CD4-positive, alpha-beta T cell treated with Interleukin-12 subunit alpha and Interleukin-12 subunit beta, for 1 hour (primary cell): Measurements from ENCODE around the gene ADGRA1.

Source experiments
- DNase-seq: peaks from one replicate; pipeline ENCODE4 v3.0.0-alpha.2; 2020

ADGRA1 gene

GRCh38 chr10:133056651-133057178 lies 31.0 kb upstream of the ADGRA1 start:
- DNase-seq = no peak

DNA sequence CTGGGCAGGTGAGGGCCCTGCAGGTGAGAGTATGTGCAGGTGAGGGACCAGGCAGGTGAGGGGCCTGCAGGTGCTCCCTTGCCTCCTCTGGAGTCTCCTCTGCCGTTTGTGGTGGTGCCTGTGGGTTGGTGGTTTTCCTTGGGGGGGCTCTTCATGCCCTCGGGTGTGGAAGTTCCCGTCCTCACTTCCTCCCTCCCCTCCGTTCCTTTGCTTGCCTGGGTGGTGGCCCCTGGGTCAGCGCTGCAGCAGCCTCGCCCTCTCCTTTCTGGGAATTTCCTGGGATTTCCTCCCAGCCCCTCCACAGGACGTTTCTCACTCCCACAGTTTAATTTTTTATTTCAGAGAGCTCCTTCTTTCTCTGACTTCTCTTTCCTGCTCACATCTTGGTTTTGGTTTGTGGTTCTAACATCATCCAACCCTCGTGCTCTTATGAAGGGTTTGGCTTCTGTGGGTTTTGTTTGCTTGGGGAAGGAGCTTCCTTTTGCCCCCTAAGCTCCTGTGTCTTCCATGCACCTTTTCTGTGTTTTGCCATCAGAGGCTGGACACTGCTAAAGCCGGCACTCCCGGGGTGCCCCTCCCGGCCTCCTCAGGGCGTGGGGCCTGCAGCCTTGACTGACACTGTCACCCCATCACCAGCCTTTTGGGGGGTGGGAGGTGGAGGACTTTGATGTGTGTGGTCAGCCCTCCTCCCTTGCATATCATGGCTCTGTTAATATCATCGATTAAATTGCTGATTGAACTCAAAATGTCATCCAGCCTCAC lies 29.2 kb upstream of the ADGRA1 start:
- no peak for DNase-seq

DNA sequence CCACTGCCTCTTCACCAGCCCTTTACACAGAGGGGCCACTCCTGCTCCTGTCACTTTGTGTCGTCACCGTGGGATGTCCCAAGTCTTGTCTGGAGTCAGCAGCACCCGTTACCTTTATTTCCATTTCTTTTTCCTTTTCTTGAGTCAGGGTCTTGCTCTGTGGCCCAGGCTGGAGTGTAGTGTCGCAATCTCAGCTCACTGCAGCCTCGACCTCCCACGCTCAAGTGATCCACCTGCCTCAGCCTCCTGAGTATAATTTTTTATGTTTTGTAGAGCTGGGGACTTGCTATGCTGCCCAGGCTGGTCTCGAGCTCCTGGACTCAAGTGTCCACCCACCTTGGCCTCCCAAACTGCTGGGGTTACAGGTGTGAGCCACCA lies 28.6 kb upstream of the ADGRA1 start:
- DNase-seq = no peak

GRCh38 chr10:133059571-133059970 lies 28.2 kb upstream of the ADGRA1 start:
- DNase-seq = no peak

DNA sequence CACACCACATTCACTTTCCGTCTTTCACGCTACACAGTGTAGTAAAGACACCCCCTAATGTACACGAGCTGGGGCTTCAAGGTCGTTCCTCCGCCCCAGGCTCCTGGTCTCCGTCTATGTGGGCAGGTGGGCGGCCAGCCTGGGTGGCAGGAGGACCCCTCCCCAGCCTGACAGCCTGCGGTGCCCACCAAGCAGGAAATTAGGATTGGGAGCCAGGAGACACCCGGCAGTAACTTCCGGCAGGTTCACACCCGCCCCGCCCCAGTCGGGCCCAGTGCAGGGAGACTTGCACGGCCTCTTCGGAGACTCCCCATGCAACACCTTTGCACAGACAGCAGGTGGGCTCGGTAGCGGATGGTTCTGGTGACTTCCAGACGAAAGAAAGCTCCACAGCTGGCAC lies 27.7 kb upstream of the ADGRA1 start:
- no peak for DNase-seq

DNA sequence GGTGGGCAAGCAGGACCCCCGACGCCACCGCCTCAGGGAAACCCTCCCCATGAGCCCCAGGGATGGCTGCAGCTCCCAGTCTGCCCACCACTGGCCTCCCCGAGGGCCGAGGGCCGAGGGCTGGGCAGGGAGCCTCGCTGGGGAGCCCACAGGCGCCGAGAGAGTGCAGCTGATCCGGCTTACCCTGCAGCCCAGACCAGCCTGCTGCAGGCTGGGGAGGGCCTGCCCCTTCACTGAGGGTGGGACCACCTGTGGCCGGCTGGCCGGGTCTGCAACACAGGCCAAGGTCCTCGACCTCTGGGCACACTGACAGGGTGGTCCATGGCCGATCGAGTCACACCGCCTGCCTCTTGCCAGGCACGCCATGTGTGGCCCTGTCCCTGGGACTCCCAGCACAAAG lies 27.3 kb upstream of the ADGRA1 start:
- DNase-seq = no peak

GRCh38 chr10:133060881-133061280 lies 26.8 kb upstream of the ADGRA1 start:
- DNase-seq = no peak

GRCh38 chr10:133061296-133062038 lies 26.3 kb upstream of the ADGRA1 start:
- no peak for DNase-seq

GRCh38 chr10:133062085-133062484 lies 25.6 kb upstream of the ADGRA1 start:
- no peak for DNase-seq

DNA sequence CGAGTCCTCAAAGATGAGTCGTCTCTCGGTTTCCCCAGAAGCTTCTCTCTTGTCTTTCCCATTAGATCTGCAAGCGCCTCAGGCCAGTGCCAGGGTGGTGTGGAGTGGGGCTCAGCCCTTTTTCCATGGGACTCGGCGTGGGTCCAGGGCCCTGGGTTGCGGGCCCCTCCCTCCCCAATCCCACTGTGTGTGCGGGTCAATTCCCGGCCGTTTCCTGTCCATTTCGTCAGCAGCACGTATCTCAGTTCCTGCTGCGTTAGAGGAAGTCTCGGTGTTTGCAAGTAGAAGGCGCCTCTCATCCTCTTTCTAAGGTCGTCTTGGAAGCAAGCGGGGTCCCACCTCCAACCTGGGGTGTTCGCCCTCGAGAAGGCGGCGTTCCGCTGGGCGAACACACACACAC lies 25.1 kb upstream of the ADGRA1 start:
- no peak for DNase-seq

DNA sequence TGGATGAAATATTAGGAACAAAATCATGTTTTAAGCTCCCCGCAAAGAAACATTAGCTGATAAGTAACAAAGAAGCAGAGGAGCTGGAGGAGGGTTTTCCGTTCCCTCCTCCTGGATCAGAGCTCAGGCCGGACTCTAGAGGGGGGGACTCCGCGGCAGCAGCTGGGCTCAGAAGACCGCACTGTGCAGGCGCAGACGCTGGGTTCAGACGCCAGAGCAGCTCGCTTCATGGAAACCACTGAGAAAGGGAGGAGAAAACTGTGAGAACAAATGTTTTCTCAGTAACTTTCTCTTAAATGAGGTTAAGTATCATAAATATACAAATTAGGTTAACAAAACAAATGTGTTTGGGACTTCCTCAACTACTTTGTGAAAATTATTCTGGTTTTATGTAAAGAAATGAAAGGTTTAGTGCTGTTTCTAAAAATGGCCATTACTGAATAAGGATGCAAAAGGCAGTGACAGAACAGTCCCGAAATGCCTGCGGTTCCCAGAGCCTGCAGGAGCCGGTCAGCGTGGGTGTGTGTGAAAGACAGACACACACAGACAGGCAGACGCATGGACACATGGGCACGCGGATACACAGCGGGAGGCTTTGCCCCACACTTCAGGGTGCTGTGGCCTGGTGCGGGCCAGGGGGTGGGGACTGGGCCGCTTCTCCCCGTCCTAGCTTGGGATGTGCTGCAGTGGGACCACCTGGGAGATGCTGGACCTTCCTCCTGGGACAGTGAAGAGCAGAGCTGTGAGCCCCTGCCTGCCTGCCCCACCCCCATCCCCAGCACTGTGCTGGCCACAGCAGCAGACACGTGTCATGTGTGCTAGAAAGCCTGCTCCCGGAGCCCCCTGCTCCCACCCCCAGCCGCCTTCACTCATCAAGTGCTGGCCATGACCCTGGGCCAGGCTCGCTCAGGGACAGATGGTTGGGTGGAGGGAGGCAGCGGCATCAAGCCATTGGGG lies 20.3 kb upstream of the ADGRA1 start:
- DNase-seq = no peak

DNA sequence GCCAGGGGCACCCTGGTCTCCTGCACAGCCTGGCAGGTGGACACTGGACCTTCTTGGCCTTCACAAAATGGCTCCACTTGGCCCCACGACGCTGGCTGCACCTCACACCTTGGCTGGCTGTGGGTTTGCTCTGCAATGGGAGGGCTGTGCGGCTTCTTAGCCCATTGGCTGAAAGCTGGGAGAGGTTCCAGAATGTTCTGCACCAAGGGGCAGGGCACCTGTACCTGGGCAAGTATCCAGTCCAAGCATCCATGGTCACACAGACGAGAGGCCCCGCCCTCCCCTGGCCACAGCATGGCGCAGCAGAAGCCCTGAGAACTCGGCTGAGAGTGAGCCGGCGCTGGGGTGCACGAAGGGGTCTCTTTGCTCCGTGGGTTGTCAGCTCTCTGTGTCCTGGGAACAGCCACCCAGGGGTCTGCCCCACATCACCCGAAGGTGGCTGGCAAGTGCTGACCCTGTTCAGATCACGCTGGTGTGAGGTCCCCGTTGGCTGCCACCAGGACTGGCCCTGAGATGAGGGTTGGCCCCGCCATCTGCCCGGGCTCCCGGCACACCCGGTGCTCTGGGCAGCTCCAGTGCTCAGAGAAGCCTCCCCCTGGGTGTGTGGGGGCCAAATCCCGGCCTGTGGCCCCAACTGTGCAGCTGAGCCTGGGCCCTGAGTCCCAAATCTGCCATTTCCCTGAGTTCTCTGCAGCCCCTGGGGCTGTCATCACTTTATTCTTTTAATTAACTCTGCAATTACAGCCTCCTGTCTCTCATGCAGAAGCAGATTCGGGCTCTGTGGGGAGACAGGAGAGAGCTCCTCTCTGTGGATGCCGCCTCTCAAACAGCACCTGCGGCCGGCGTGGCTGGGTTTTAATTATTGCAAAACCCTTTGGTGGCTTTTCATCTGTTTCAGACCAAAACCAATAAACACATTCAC lies 19.4 kb upstream of the ADGRA1 start:
- DNase-seq = no peak

GRCh38 chr10:133069033-133069525 lies 18.6 kb upstream of the ADGRA1 start:
- DNase-seq = no peak

- no peak for DNase-seq
Measured at GRCh38 chr10:133070405-133070804, 17.3 kb upstream of the ADGRA1 start.

GRCh38 chr10:133070810-133071209 lies 16.9 kb upstream of the ADGRA1 start:
- no peak for DNase-seq

DNA sequence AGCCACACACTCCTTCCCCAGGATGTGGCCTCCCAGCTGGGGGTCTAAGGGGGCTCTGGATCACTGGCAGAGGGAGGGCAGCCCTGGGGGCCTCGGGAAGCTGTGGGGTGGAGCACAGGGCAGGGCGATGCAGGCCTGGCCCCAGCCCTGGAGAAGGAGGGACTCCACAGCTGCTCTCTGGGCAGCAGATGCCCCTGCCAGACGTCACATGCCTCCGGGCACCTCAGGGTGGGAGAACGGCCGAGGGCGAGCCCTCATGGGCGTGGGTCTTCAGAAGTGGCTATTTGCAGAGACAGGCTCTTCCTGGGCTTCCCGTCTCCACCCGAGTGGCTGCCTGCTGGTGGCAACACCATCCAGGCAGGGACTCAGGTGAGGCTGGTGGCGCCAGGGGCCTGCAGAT lies 16.0 kb upstream of the ADGRA1 start:
- no peak for DNase-seq

- DNase-seq = no peak
Measured at GRCh38 chr10:133072196-133072595, 15.5 kb upstream of the ADGRA1 start.

- no peak for DNase-seq
Measured at GRCh38 chr10:133072720-133073390, 14.9 kb upstream of the ADGRA1 start.

- no peak for DNase-seq
Measured at GRCh38 chr10:133075346-133076137, 12.2 kb upstream of the ADGRA1 start.

DNA sequence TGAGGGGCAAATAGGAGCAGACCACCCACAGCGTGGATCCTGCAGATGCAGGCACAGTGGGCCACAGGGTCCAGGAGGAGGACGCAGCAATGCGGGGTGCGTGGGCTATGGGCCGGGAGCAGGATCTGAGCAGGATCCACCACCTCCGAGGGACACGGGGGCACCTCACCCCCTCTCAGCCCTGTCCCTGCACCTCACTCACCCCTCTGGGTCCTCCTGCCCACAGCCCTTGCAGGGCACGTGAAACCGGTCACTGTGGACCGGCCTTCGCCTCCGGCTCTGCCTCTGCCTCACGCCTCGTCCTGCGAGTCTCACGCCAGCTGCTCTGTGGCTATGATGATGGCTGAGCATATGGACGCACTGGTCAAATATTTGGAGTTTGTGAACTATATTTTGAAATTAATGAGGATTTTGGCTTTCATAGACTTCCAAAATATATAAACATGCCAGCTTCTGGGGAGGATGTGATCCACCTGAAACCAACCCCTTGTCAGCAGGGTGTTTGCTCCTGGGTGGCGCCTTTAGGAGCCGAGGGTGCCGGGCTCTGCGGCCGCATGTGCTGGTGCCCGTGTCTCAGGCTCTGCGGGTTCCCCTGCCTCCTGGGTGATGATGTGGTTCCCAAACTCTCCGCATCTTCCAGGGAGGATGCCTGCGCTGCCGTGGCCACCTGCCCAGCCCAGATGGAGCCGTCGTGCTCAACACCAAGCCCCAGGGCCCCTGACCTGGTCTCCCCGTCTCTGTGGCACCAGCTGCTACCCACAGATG lies 11.3 kb upstream of the ADGRA1 start:
- no peak for DNase-seq
